Measurements from ENCODE around the gene FAF2. TPM values are rescaled to one million over a fixed set of nuclear protein-coding genes. Genes with fewer than 3 reads are reported as not detected.
A peak's percentile ranks its signal among the peaks of the same experiment; 100 is the strongest.

The FAF2 gene
- polyA plus RNA-seq, 6 donors from 2014 or later, result 11.0 to 16.3 (median 13.3) TPM

DNA sequence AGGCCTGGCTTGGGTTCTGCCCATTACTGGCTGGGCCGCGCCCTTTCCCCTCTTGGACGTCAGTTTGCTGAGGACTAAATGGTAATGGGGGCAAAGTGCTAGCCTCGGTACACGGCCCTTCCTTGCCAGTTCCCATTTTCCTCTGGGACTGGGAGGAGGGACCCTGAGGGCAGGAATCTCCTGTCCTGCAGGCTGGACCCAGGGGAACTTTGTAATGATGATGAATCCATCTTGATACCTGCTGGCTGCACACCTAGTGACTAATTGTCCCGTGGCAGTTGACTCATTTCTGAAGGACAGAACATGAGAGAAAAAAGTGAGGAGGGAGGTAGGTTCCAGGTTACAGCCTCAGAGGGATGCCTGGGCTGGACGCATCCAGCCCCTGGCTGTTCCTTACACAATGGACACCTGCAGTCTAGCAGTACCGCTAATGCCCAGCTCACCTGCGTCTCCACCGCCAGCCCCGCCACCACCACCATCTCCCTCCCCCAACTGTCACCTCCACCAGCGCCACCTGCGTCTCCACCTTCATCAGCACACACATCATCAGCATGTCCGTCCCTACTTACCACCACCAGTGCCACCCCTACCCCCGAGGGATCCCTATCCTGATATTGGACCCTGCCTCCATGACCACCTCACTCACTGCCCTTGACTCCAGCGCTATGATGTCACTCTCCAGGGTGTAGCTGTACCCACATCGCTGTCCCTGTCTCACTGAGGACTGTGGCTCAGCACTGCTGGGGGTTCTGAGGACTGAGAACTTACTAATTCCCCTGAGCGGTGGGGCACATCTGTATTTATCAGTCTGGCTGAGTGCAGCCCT, 105.3 kb downstream of the FAF2 start:
- Mint-ChIP-seq H3K27ac (no peak overlapping the region), H3K36me3 (no peaks in the 10 kb centered on the region), H3K4me1 (peaks cover 10 to 22% (median 11%) of the 10 kb centered on the region in 3 donors), H3K27me3 (peaks cover 4 to 19% (median 14%) of the 10 kb centered on the region in 3 donors), H3K9me3 (no peaks in the 10 kb centered on the region), H3K4me3 (no peak overlapping the region)
- DNase-seq, result no peak
- no peak for ATAC-seq (ENCODE audit: low read depth in 2 of 2)

GRCh38 chr5:176557846-176558245, 109.7 kb downstream of the FAF2 start:
- Mint-ChIP-seq H3K4me3 (peak overlapping the region in 1 of 8 donors; percentile 44), H3K27me3 (peaks cover 15 to 31% (median 27%) of the 10 kb centered on the region in 3 donors), H3K36me3 (peaks cover 0 to 6% of the 10 kb centered on the region in 2 donors), H3K9me3 (peaks cover 0 to 1% (median 0%) of the 10 kb centered on the region in 7 donors), H3K27ac (peak overlapping the region in 1 of 6 donors; percentile 78), H3K4me1 (peaks cover 6 to 9% (median 6%) of the 10 kb centered on the region in 3 donors)
- no peak for ATAC-seq (ENCODE audit: low read depth in 2 of 2)
- no peak for DNase-seq

Other genes starting within 250 kb of the FAF2 start
- gene SIMC1, start 210.0 kb upstream of the FAF2 start, polyA plus RNA-seq (ENCODE audit: low read depth in 6 of 6), result 10 to 100 TPM in 5 of 6 donors, under 1 TPM in 1; 0.43 to 28.1 (median 13.6) TPM
- 10 to 100 TPM; 46.8 to 56.4 (median 53.5) TPM for gene KIAA1191, start 86.6 kb upstream of the FAF2 start, polyA plus RNA-seq (ENCODE audit: low read depth in 6 of 6)
- gene ARL10, start 82.9 kb upstream of the FAF2 start, polyA plus RNA-seq (ENCODE audit: low read depth in 6 of 6), result 1 to 10 TPM; 1.8 to 4.1 (median 2.5) TPM
- gene NOP16, start 59.8 kb upstream of the FAF2 start, polyA plus RNA-seq (ENCODE audit: low read depth in 6 of 6), result 10 to 100 TPM; 15.9 to 39.6 (median 26.5) TPM
- gene HIGD2A, start 59.6 kb upstream of the FAF2 start, polyA plus RNA-seq (ENCODE audit: low read depth in 6 of 6), result 100 to 1,000 TPM; 137 to 220 (median 172) TPM
- 10 to 100 TPM; 42.3 to 64.4 (median 55.2) TPM for gene CLTB, start 31.8 kb upstream of the FAF2 start, polyA plus RNA-seq (ENCODE audit: low read depth in 6 of 6)
- gene RNF44, start 89.0 kb downstream of the FAF2 start, polyA plus RNA-seq (ENCODE audit: low read depth in 6 of 6), result 1 to 10 TPM in 5 of 6 donors, under 1 TPM in 1; 0.38 to 6.1 (median 2.9) TPM
- not detected for gene CDHR2, start 101.0 kb downstream of the FAF2 start, polyA plus RNA-seq (ENCODE audit: low read depth in 6 of 6)
- gene GPRIN1, start 161.8 kb downstream of the FAF2 start, polyA plus RNA-seq (ENCODE audit: low read depth in 6 of 6), result under 1 TPM in 5 of 6 donors, not detected in 1; 0.08 to 0.65 (median 0.16) TPM
- gene SNCB, start 182.1 kb downstream of the FAF2 start, polyA plus RNA-seq (ENCODE audit: low read depth in 6 of 6), result 1 to 10 TPM in 3 of 6 donors, under 1 TPM in 2, not detected in 1; 0.34 to 1.1 (median 1.0) TPM
- not detected for gene EIF4E1B, start 182.3 kb downstream of the FAF2 start, polyA plus RNA-seq (ENCODE audit: low read depth in 6 of 6)
- gene TSPAN17, start 199.1 kb downstream of the FAF2 start, polyA plus RNA-seq (ENCODE audit: low read depth in 6 of 6), result 10 to 100 TPM; 11.9 to 22.8 (median 18.5) TPM